ENCODE data around the gene PAFAH2. TPM values are rescaled to one million over a fixed set of nuclear protein-coding genes. Genes with fewer than 3 reads are reported as not detected.

Gene PAFAH2
- total and polyA plus RNA-seq, 2 of the 13 experiments (the other 11 are each of a cell fraction or from before 2014, with no cell fraction given), result 6.9 to 9.4 TPM

GRCh38 chr1:26035203-26035958, 37.5 kb upstream of the PAFAH2 start (continued):
- TF ChIP-seq, protein P1, sequence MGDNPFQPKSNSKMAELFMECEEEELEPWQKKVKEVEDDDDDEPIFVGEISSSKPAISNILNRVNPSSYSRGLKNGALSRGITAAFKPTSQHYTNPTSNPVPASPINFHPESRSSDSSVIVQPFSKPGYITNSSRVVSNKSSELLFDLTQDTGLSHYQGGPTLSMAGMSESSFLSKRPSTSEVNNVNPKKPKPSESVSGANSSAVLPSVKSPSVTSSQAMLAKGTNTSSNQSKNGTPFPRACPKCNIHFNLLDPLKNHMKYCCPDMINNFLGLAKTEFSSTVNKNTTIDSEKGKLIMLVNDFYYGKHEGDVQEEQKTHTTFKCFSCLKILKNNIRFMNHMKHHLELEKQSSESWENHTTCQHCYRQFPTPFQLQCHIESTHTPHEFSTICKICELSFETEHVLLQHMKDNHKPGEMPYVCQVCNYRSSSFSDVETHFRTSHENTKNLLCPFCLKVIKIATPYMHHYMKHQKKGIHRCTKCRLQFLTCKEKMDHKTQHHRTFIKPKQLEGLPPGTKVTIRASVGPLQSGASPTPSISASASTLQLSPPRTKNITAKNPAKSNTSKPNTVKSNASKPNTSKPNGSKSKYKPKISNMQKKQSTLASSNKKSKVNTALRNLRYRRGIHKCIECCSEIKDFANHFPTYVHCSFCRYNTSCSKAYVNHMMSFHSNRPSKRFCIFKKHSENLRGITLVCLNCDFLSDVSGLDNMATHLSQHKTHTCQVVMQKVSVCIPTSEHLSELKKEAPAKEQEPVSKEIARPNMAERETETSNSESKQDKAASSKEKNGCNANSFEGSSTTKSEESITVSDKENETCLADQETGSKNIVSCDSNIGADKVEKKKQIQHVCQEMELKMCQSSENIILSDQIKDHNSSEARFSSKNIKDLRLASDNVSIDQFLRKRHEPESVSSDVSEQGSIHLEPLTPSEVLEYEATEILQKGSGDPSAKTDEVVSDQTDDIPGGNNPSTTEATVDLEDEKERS (CRISPR knock-in tag; IDR thresholded peaks at IDR 0.05), result no peak
- TF ChIP-seq FOXJ3 (CRISPR knock-in tag; IDR thresholded peaks at IDR 0.05; ENCODE audit: borderline replicate concordance) (no peak), MAF1 (CRISPR knock-in tag; IDR thresholded peaks at IDR 0.05; ENCODE audit: borderline replicate concordance) (no peak), ZNF543 (CRISPR knock-in tag; IDR thresholded peaks at IDR 0.05) (no peak; the same call in 1 of the 2 replicates), SAFB2 (CRISPR knock-in tag; IDR thresholded peaks at IDR 0.05; ENCODE audit: borderline replicate concordance, low read depth) (no peak), STAT5B (CRISPR knock-in tag; IDR thresholded peaks at IDR 0.05) (no peak), SNAPC2 (CRISPR knock-in tag; IDR thresholded peaks at IDR 0.05) (no peak), PLRG1 (conservative IDR thresholded peaks at IDR 0.05) (no peak), ZSCAN30 (CRISPR knock-in tag; IDR thresholded peaks at IDR 0.05) (no peak), SALL1 (CRISPR knock-in tag; IDR thresholded peaks at IDR 0.05) (peak; percentile 56; the same call in 1 of the 2 replicates), MYPOP (CRISPR knock-in tag; IDR thresholded peaks at IDR 0.05) (no peak), SMAD3 (CRISPR knock-in tag; IDR thresholded peaks at IDR 0.05) (0 out of 2 replicates have a peak, but pooled peaks have one; percentile 2), MTF2 (CRISPR knock-in tag; IDR thresholded peaks at IDR 0.05; ENCODE audit: borderline replicate concordance) (no peak), MED13 (CRISPR knock-in tag; IDR thresholded peaks at IDR 0.05) (no peak), MYNN (CRISPR knock-in tag; IDR thresholded peaks at IDR 0.05; ENCODE audit: low read depth) (0 out of 2 replicates have a peak, but pooled peaks have one; percentile 31), ZNF737 (CRISPR knock-in tag; IDR thresholded peaks at IDR 0.05; ENCODE audit: borderline replicate concordance) (no peak)
- TF ChIP-seq, protein P2, sequence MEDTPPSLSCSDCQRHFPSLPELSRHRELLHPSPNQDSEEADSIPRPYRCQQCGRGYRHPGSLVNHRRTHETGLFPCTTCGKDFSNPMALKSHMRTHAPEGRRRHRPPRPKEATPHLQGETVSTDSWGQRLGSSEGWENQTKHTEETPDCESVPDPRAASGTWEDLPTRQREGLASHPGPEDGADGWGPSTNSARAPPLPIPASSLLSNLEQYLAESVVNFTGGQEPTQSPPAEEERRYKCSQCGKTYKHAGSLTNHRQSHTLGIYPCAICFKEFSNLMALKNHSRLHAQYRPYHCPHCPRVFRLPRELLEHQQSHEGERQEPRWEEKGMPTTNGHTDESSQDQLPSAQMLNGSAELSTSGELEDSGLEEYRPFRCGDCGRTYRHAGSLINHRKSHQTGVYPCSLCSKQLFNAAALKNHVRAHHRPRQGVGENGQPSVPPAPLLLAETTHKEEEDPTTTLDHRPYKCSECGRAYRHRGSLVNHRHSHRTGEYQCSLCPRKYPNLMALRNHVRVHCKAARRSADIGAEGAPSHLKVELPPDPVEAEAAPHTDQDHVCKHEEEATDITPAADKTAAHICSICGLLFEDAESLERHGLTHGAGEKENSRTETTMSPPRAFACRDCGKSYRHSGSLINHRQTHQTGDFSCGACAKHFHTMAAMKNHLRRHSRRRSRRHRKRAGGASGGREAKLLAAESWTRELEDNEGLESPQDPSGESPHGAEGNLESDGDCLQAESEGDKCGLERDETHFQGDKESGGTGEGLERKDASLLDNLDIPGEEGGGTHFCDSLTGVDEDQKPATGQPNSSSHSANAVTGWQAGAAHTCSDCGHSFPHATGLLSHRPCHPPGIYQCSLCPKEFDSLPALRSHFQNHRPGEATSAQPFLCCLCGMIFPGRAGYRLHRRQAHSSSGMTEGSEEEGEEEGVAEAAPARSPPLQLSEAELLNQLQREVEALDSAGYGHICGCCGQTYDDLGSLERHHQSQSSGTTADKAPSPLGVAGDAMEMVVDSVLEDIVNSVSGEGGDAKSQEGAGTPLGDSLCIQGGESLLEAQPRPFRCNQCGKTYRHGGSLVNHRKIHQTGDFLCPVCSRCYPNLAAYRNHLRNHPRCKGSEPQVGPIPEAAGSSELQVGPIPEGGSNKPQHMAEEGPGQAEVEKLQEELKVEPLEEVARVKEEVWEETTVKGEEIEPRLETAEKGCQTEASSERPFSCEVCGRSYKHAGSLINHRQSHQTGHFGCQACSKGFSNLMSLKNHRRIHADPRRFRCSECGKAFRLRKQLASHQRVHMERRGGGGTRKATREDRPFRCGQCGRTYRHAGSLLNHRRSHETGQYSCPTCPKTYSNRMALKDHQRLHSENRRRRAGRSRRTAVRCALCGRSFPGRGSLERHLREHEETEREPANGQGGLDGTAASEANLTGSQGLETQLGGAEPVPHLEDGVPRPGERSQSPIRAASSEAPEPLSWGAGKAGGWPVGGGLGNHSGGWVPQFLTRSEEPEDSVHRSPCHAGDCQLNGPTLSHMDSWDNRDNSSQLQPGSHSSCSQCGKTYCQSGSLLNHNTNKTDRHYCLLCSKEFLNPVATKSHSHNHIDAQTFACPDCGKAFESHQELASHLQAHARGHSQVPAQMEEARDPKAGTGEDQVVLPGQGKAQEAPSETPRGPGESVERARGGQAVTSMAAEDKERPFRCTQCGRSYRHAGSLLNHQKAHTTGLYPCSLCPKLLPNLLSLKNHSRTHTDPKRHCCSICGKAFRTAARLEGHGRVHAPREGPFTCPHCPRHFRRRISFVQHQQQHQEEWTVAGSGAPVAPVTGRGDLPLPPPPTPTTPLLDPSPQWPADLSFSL (CRISPR knock-in tag; IDR thresholded peaks at IDR 0.05), result no peak
- TF ChIP-seq, protein P3, sequence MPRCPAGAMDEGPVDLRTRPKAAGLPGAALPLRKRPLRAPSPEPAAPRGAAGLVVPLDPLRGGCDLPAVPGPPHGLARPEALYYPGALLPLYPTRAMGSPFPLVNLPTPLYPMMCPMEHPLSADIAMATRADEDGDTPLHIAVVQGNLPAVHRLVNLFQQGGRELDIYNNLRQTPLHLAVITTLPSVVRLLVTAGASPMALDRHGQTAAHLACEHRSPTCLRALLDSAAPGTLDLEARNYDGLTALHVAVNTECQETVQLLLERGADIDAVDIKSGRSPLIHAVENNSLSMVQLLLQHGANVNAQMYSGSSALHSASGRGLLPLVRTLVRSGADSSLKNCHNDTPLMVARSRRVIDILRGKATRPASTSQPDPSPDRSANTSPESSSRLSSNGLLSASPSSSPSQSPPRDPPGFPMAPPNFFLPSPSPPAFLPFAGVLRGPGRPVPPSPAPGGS (CRISPR knock-in tag; IDR thresholded peaks at IDR 0.05), result no peak
